ENCODE data around the gene GALC. TPM values are rescaled to one million over a fixed set of nuclear protein-coding genes. Genes with fewer than 3 reads are reported as not detected.

GALC gene
- total RNA-seq, 3 donors from 2014 or later (not counting 1 experiment from before 2014, with no cell fraction given): 50.3 to 78.2 (median 67.2) TPM

GRCh38 chr14:87883750-87884149 is 109.2 kb downstream of the GALC start:
- DNase-seq (no peak), ATAC-seq (no peak)
- Histone ChIP-seq H3K4me1 (ENCODE audit: control insufficient read depth, insufficient read depth, low read length) (no peaks in the 10 kb centered on the region), H3K27ac (ENCODE audit: low read length) (no peak overlapping the region), H3K4me3 (ENCODE audit: low read length) (no peak overlapping the region), H3K9me3 (ENCODE audit: control insufficient read depth, insufficient read depth, low read length) (no peaks in the 10 kb centered on the region), H3K27me3 (ENCODE audit: control insufficient read depth, insufficient read depth, low read length) (peaks cover 2% of the 10 kb centered on the region), H3K36me3 (ENCODE audit: control insufficient read depth, insufficient read depth, low read length) (no peaks in the 10 kb centered on the region)
- no peaks in the 10 kb centered on the region for H3K36me3 Mint-ChIP-seq
- no peaks in the 10 kb centered on the region for H3K9me3 Mint-ChIP-seq
- H3K27ac Mint-ChIP-seq: no peak overlapping the region
- H3K4me3 Mint-ChIP-seq: no peak overlapping the region
- WGBS (ENCODE audit: insufficient coverage): 93% methylated on average over 1 of the region's 1 CpG
- no peaks in the 10 kb centered on the region for H3K4me1 Mint-ChIP-seq
- intact Hi-C loops (cut with micrococcal nuclease): no loop called here
- H3K27me3 Mint-ChIP-seq (ENCODE audit: low read depth in 2 of 2): peaks cover 22 to 34% of the 10 kb centered on the region in 2 donors
- TF ChIP-seq CTCF (IDR thresholded peaks at IDR 0.05): no peak

Other genes starting within 250 kb of the GALC start
- gene GPR65, start 12.0 kb upstream of the GALC start, total RNA-seq: 10 to 100 TPM; 37.6 to 47.4 (median 40.3) TPM

Data from natural killer cell (primary cell).